H1 (cell line): ENCODE measurements around the gene PPP1R1A. TPM values are rescaled to one million over a fixed set of nuclear protein-coding genes. Genes with fewer than 3 reads are reported as not detected.

ENCODE experiments used
- ATF2 ChIP-seq: IDR thresholded peaks from 2 replicates; pipeline ENCODE4 v1.6.1; 2012; ENCODE audit warnings: low read length, inconsistent platforms
- BCL11A ChIP-seq, 2 experiments: IDR thresholded peaks; one replicate each; pipeline ENCODE4 v1.6.1; 2011; ENCODE audit warnings: low read depth in 2 of 2, low read length in 2 of 2, mild to moderate bottlenecking in 2 of 2
- CHD7 ChIP-seq: fragments of 300-600 bp; sonication (generic); IDR thresholded peaks from 2 replicates; pipeline ENCODE4 v1.7.1; 2012; ENCODE audit warnings: low read length, moderate library complexity, mild to moderate bottlenecking, inconsistent platforms; ENCODE audit not compliant: insufficient replicate concordance
- FOSL1 ChIP-seq: IDR thresholded peaks from 2 replicates; pipeline ENCODE4 v1.6.1; 2011; ENCODE audit warnings: mild to moderate bottlenecking, low read depth, low read length, moderate library complexity; ENCODE audit not compliant: insufficient read depth
- SAP30 ChIP-seq: fragments of 300-600 bp; sonication (generic); IDR thresholded peaks from 2 replicates; pipeline ENCODE4 v1.7.1; 2012; ENCODE audit warnings: low read length, moderate library complexity, mild to moderate bottlenecking, inconsistent platforms; ENCODE audit not compliant: insufficient read depth, insufficient replicate concordance
- SIX5 ChIP-seq: IDR thresholded peaks from 2 replicates; pipeline ENCODE4 v1.6.1; 2011; ENCODE audit warnings: mild to moderate bottlenecking, low read depth, low read length
- polyA plus RNA-seq, 7 experiments: library from polyadenylated mRNA; depleted of rRNA in 3 of 7; stranded (reverse) in 5 of 7; unstranded in 2 of 7; fragments of >200 nt in 5 of 7; fragments of 200-250 nt in 2 of 7; gene quantifications; 1 replicate in 5 of 7; 2 replicates in 1 of 7; 4 replicates in 1 of 7; pipeline versions ENCODE4 v1.2.1 to v1.2.3, GENCODE V29; 2011 to 2013; ENCODE audit warnings: missing spikeins in 2 of 7, mixed read lengths in 2 of 7
- total RNA-seq: library from RNA; stranded (reverse); fragmentation: NEBNext Ultra II Directional; extraction: Animal tissue kit (Norgen Biotek cat#: 25700); gene quantifications from 2 replicates; pipeline ENCODE4 v1.2.1, GENCODE V29; 2021

The PPP1R1A gene
- total and polyA plus RNA-seq, 2 of the 8 experiments (the other 6 are each of a cell fraction or from before 2014, with no cell fraction given), result 5.8 to 13.1 TPM

- TF ChIP-seq CHD7 (no peak), ATF2 (no peak), SIX5 (no peak), FOSL1 (no peak), BCL11A (IDR thresholded peaks at IDR 0.05; ENCODE audit: low read depth in 2 of 2, low read length in 2 of 2) (no peak), SAP30 (no peak)
Measured at GRCh38 chr12:54583726-54584125, 4.7 kb downstream of the PPP1R1A start (continued).
